Keratinocyte (primary cell): ENCODE data around the gene TNFRSF14. TPM values are rescaled to one million over a fixed set of nuclear protein-coding genes. Genes with fewer than 3 reads are reported as not detected.

Source experiments
- DNase-seq: peaks from one replicate; pipeline ENCODE4 v3.0.0-alpha.2; 2011; ENCODE audit warnings: low read depth, missing footprints, low spot score
- FAIRE-seq: peaks from 2 replicates; lab custom pipeline; 2011; peaks lifted over from hg19 to GRCh38; lab: Jason Lieb, UNC
- H2AFZ ChIP-seq: 2 replicates; pipeline ENCODE4 v1.6.0; 2012; ENCODE audit warnings: low read length, control low read depth, inconsistent platforms; ENCODE audit not compliant: control insufficient read depth
- H3K27ac ChIP-seq: 2 replicates; pipeline ENCODE4 v1.5.1; 2011; ENCODE audit warnings: low read length; ENCODE audit not compliant: control insufficient read depth, insufficient read depth
- H3K27me3 ChIP-seq: 3 replicates; pipeline ENCODE4 v1.6.0; 2011; ENCODE audit warnings: low read length; ENCODE audit not compliant: control insufficient read depth, insufficient read depth; ENCODE audit errors: extremely low read depth
- H3K36me3 ChIP-seq, 2 experiments: 2 replicates in 1 of 2; 3 replicates in 1 of 2; pipeline ENCODE4 v1.5.1; 2011; ENCODE audit warnings: low read length in 2 of 2, mild to moderate bottlenecking in 1 of 2; ENCODE audit not compliant: control insufficient read depth in 2 of 2, insufficient read depth in 2 of 2; ENCODE audit errors: extremely low read depth in 1 of 2
- H3K4me1 ChIP-seq: 3 replicates; pipeline ENCODE4 v1.5.1; 2011; ENCODE audit warnings: low read length; ENCODE audit not compliant: control insufficient read depth, insufficient read depth; ENCODE audit errors: extremely low read depth
- H3K4me2 ChIP-seq: 3 replicates; pipeline ENCODE4 v1.6.0; 2011; ENCODE audit warnings: low read depth, low read length; ENCODE audit not compliant: control insufficient read depth, insufficient read depth; ENCODE audit errors: extremely low read depth
- H3K4me3 ChIP-seq, 3 experiments: fragments of 200-600 bp in 1 of 3; sonication (generic) in 1 of 3; 2 replicates in 2 of 3; 3 replicates in 1 of 3; pipeline ENCODE4 v1.5.1; 2011 to 2016; ENCODE audit warnings: low read length in 3 of 3, mild to moderate bottlenecking in 3 of 3, control low read depth in 2 of 3, inconsistent platforms in 1 of 3, low read depth in 1 of 3, mixed read lengths in 1 of 3, mixed run types in 1 of 3, moderate library complexity in 1 of 3; ENCODE audit not compliant: control insufficient read depth in 2 of 3, insufficient read depth in 2 of 3; ENCODE audit errors: extremely low read depth in 1 of 3
- H3K79me2 ChIP-seq: 2 replicates; pipeline ENCODE4 v1.6.0; 2012; ENCODE audit warnings: low read length; ENCODE audit not compliant: control insufficient read depth, insufficient read depth
- H3K9ac ChIP-seq: 3 replicates; pipeline ENCODE4 v1.6.0; 2011; ENCODE audit warnings: low read length; ENCODE audit not compliant: control insufficient read depth, insufficient read depth; ENCODE audit errors: extremely low read depth
- H3K9me1 ChIP-seq: 3 replicates; pipeline ENCODE4 v1.6.0; 2011; ENCODE audit warnings: low read length; ENCODE audit not compliant: control insufficient read depth, insufficient read depth; ENCODE audit errors: extremely low read depth
- H3K9me3 ChIP-seq: 2 replicates; pipeline ENCODE4 v1.5.1; 2012; ENCODE audit warnings: low read depth, low read length; ENCODE audit not compliant: control insufficient read depth
- H4K20me1 ChIP-seq: 3 replicates; pipeline ENCODE4 v1.6.0; 2011; ENCODE audit warnings: low read length; ENCODE audit not compliant: control insufficient read depth, insufficient read depth; ENCODE audit errors: extremely low read depth
- CTCF ChIP-seq, 3 experiments: IDR thresholded peaks in 1 of 3; conservative IDR thresholded peaks in 1 of 3; optimal IDR thresholded peaks in 1 of 3; 2 replicates in 2 of 3; 3 replicates in 1 of 3; pipeline versions ENCODE3 to v1.5.1; 2011; ENCODE audit warnings: low read length in 3 of 3, mild to moderate bottlenecking in 3 of 3, moderate library complexity in 2 of 3, control low read depth in 1 of 3, inconsistent platforms in 1 of 3; ENCODE audit not compliant: insufficient read depth in 2 of 3; ENCODE audit errors: extremely low read depth in 1 of 3
- EZH2 ChIP-seq: IDR thresholded peaks from one replicate; pipeline ENCODE4 v1.6.1; 2012; ENCODE audit warnings: inconsistent platforms, mild to moderate bottlenecking, low read length, moderate library complexity
- dilution Hi-C: fragments of 300-500 bp; cut with MboI; formaldehyde crosslinking; loops from one replicate; pipeline ENCODE4 v1.7.0; 2020; ENCODE audit warnings: low sequenced_read_pairs; ENCODE audit not compliant: extremely low pct_ligation_motif_present
- polyA plus RNA-seq, 5 experiments: library from polyadenylated mRNA; depleted of rRNA in 3 of 5; stranded (reverse) in 3 of 5; stranded (forward) in 1 of 5; unstranded in 1 of 5; fragments of >200 nt; gene quantifications; 1 replicate in 1 of 5; 2 replicates in 3 of 5; 3 replicates in 1 of 5; pipeline versions ENCODE4 v1.2.1 to v1.2.3, GENCODE V29; 2011 to 2012; ENCODE audit warnings: missing spikeins in 2 of 5, low read depth in 1 of 5, low replicate concordance in 1 of 5

Gene TNFRSF14
- polyA plus RNA-seq, 1 donor (not counting 4 experiments of a cell fraction or from before 2014, with no cell fraction given), result 5.2 TPM

GRCh38 chr1:2539312-2539907 lies 16.8 kb upstream of the TNFRSF14 start:
- H3K27me3 ChIP-seq, result no peaks in the 10 kb centered on the region
- no peak overlapping the region for H3K4me2 ChIP-seq
- H2AFZ ChIP-seq, result no peak overlapping the region
- no peak overlapping the region for H3K4me3 ChIP-seq
- dilution Hi-C loops, result no loop called here
- H3K79me2 ChIP-seq, result no peaks in the 10 kb centered on the region
- DNase-seq (no peak), FAIRE-seq (no peak)
- no peak overlapping the region for H3K27ac ChIP-seq
- no peaks in the 10 kb centered on the region for H3K9me1 ChIP-seq
- H3K9me3 ChIP-seq, result no peaks in the 10 kb centered on the region
- H3K36me3 ChIP-seq, result no peaks in the 10 kb centered on the region
- TF ChIP-seq EZH2 (no peak), CTCF (optimal IDR thresholded peaks at IDR 0.05 in 1 of 3, IDR thresholded peaks at IDR 0.05 in 1 of 3, conservative IDR thresholded peaks at IDR 0.05 in 1 of 3; ENCODE audit: extremely low read depth in 1 of 3, insufficient read depth in 2 of 3, low read length in 3 of 3) (peak in 2 of 3 experiments; percentile 35 to 55)
- no peak overlapping the region for H3K9ac ChIP-seq
- peaks cover 36% of the 10 kb centered on the region for H3K4me1 ChIP-seq
- H4K20me1 ChIP-seq, result no peaks in the 10 kb centered on the region

DNA sequence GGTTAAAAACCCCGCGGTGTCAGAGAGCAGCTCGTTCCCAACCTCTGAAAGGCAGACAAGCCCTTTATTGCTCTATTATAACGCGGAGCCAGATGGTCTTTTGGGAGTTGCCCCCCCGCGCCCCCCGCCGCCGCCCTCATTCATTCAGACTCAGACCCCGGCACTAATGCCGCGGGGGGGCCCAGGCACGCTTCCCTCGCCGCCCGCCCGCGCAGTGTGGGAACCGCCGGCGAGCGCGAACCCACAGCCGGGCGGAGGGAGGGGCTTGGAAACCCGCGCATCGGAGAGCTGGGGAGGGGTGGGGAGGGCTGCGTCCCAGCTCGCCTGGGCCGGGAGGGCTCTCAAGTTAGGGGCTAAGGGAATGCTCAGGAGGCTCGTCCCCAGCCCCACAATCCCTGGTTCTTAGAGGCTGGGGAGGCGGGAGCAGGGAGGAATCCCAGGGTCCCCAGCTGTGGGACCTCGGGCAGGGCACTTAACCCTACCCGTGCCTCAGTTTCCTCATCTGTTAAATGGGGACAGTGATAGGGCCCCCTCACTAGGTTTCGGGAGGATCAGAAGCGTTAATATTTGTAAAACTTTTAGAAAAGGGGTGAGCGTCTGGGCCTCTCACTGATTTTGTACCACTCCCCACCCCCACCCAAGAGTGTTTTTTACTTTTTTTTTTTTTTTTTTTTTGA lies 15.2 kb upstream of the TNFRSF14 start:
- no peak for TF ChIP-seq EZH2
- no peak for TF ChIP-seq CTCF (optimal IDR thresholded peaks at IDR 0.05 in 1 of 3, IDR thresholded peaks at IDR 0.05 in 1 of 3, conservative IDR thresholded peaks at IDR 0.05 in 1 of 3; ENCODE audit: extremely low read depth in 1 of 3, insufficient read depth in 2 of 3, low read length in 3 of 3)
- no peaks in the 10 kb centered on the region for H3K27me3 ChIP-seq

More for the DNA sequence above, 15.2 kb upstream of the TNFRSF14 start:
- no peaks in the 10 kb centered on the region for H3K9me1 ChIP-seq
- DNase-seq (no peak), FAIRE-seq (no peak)
- no peak overlapping the region for H3K4me2 ChIP-seq
- no peak overlapping the region for H3K27ac ChIP-seq
- H3K9me3 ChIP-seq, result no peaks in the 10 kb centered on the region
- H2AFZ ChIP-seq, result no peak overlapping the region
- H3K36me3 ChIP-seq, result no peaks in the 10 kb centered on the region
- dilution Hi-C loops, result no loop called here
- H3K4me1 ChIP-seq, result peaks cover 24% of the 10 kb centered on the region
- H3K4me3 ChIP-seq, result no peak overlapping the region
- H3K9ac ChIP-seq, result no peak overlapping the region
- no peaks in the 10 kb centered on the region for H4K20me1 ChIP-seq
- H3K79me2 ChIP-seq, result no peaks in the 10 kb centered on the region
